GM19467 (cell line): ENCODE measurements around the gene ROPN1B.

Source experiments
- ATAC-seq: cut with Tn5 transposase; IDR thresholded peaks from one replicate; pipeline ENCODE4 v1.9.1; 2021; ENCODE audit warnings: mild to moderate bottlenecking, moderate library complexity; ENCODE audit not compliant: unreplicated experiment

Gene ROPN1B

DNA sequence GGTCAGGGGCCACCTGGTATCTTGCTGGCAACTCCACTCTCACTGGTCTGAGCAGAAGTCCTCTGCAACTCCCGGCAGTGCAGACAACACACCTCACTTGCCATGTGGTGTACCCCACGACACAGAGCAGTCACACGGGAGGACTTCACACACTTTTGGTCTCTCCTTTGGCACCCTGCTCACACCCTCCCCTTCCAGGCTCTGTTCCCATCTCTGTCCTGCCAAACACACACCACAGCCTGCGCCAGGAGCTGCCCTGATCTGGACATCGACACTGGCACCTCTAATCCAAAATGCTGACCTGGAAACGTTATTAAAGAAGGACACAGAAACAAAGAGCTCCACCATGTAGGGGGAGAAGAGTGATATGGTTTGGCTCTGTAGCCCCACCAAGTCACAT is 57.8 kb downstream of the ROPN1B start:
- ATAC-seq = no peak

DNA sequence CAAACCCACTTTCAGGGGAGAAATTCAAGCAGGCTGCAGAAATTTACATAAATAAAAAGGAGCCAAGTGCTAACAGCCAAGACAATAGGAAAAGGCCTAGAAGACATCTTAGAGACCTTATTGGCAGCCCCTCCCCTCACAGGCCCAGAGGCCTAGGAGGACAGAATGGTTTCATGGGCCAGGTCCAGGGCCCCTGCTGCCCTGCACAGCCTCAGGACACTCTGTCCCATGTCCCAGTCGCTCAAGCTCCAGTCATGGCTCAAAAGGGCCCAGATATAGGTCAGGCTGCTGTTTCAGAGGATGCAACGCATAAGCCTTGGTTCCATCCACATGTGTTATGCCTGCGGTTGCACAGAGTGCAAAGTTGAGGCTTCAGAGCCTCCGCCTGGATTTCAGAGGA is 59.1 kb downstream of the ROPN1B start:
- ATAC-seq = no peak

DNA sequence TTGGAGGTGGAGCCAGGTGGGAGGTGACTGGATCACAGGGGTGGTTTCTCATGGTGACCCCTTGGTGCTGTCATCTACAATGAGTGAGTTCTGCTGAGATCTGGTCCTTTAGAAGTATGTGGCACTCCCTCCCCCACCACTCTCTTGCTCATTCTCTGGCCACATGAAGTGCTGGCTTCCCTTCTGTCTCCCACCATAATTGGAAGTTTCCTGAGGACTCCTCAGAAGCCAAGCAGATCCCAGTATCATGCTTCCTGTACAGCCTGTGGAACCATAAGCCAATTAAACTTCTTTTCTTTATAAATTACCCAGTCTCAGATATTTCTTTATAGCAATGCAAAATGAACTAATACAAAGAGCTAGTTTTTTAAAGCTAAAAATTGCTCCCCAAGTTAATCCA is 60.3 kb downstream of the ROPN1B start:
- no peak for ATAC-seq

DNA sequence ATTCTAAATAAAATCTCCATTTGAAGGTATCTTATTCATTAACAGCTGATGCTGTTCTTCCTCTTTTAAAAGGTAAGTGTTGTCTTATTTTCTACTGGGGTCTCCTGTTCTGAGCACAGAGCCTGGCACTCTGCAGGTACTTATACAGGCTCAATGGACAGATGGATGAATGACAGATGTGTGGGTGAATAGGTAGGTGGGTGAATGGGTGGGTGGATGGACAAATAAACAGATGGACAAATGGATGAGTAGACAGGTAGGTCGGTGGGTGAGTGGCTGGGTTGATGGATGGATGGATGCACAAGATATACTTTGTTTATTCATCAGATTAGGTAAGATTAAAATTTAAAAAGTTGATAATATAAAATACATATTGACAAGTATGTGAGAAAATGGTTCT is 61.5 kb downstream of the ROPN1B start:
- ATAC-seq = no peak

DNA sequence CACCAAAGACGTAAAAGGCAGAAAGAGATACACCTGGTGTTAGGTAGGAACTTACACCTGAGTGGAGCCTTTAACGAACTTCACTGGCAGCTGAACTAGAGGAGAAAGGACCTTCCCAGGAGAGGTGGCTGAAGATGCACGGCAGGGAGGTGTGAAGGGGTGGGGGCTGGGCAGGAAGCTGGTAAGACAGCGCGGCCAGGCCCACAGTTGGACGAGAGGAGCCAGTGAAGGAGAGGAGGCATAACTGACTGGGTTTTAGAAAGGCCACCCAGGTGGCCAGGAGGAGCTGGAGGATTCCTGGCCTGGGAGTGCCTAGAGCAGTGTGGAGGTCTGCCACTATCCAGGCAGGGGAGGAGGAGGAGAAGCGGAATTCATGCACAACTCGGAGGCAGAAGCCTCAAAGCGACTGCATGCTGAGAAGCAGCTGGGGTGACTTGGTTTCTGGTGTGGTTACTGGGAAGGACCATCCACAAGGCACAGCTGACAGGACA is 63.0 kb downstream of the ROPN1B start:
- ATAC-seq = no peak
